ENCODE data around the gene RBSN.

The RBSN gene

DNA sequence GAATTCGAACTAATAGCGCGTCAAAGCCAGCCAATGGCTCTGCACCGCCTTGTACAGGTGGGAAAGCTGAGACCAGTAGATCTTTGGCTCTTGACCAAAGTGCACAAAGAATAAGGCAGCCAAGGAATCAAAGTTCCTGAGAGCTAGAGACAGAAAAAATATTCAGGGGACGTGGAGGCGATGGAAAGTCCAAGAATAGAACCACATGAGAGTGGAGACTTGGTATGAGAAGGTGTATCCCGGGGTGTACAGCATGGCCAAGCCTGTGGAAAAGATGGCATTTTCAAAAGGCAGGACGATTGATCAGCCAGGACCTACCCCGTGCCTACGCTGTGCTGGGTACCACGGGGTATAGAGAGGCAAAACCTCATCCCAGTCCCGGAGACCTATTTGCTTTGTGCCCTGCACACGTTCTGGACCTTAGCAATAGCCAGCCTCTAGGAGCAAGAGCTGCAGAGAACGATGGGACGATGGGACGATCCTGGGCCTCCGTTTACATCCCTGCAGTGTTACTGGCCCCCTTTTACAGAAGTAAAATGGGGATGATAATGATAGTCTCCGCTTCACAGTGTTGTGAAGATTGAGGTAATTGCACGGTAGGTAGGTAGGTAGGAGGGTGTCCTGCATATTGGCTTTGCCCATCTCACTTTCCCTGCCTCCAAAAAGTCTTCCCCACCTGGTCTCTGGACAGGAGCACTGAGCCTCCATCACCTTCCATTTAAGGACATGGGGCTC lies 583 bp upstream of the RBSN start:
- no peak for DNase-seq

DNA sequence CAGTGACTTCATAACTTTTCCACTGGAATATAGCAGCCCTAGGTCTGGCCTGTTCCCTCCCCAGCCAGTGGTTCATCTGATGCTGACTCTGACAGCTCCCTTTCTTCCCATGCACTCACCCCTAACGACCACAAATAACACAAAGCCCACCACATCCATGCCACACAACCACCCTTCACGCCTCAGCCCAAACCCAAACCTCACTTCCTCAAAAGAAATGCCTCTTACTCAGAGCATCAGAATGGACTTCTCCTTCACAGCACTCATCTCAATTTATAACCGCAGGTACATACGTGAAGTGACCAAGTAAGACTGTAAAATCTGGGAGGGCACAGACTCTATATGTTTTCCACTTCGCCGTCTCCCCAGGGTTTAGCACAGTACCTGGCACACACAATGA lies 1.1 kb downstream of the RBSN start:
- DNase-seq = no peak

DNA sequence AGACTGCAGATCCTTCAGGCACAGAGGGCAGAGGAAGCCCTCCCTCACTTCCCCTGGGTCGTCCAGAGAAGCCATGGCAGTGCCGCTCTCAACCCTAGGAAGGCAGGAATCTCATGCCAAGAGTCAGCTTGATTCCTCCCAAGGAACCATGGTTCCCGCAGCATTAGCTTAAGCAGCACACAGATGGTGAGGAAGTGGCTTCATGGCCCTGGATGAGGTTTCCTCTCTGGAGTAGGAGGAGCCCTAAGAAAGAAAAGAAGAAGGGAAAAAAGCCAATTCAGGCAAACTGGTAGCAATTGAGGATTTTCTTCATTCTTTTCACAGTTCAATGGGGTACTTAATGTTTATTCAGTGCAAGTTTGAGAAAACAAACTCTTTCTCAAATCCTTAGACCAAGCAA lies 2.9 kb downstream of the RBSN start:
- DNase-seq = no peak

DNA sequence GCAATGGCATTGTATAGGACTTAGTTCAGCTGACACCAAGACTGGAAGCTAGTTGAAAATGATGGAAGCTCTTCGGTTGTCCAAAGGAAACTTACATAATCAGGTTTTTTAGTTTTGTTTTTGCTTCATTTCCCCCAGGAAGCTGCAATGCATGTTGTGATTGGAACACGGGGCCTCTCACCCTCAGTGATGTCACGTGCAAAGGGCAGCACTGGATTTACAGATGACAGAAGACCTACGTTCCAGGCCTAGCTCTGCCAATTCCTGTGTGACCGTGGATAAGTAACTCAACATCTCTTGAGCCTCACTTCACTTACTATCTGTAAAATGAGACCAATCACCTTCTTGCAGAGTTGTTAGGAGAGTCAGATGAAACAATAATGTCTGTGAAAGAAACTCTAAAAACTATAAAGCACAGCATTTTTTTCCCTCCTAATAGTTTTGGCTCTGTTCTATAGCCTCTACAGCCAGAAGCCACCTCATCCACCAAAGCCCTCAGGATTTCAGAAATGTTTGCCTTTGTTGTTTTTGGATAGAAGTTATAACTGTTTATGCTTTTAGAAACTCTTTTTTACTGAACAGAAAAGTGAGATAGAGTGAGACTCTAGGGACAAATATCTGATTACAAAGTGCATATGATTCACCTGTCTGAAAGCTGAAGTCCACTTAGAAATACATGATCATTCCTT lies 4.6 kb downstream of the RBSN start:
- DNase-seq = no peak

DNA sequence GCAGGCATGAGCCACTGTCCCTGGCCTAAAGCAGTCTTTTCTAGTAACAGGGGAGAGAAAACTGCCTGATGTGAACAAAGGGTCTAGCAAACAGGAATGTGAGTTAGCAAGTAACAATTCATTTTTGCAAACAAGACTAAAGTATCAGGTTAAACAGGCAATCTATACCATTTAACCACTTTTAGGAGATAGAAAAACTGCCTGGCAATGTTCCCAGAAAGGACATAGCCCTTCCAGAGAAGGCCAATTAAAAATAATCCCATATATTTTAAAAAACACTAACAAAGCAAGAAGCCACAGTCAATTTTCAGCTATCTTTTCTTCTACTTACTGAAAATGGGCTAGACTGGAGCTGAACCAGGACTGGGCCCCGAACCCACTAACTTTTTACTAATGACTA lies 6.3 kb downstream of the RBSN start:
- DNase-seq = no peak

DNA sequence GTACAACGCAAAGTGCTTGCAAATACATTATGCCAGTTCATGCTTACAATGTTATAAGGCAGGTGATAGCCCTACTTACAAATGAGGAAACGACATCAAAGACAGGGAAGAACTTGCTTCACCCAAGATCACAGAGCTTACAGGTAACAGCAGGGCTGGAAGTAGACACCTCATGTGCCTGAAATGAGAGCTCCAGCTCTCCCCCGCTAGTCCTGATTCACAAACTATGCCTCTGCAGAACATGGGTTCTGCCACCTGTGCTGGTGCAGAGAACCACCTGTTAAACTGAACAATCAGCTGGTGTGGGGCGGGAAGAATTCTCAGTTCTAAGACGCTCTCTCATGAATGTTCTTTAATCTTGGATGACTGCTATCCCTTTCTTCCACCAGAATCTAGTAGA lies 7.4 kb downstream of the RBSN start:
- DNase-seq = no peak

DNA sequence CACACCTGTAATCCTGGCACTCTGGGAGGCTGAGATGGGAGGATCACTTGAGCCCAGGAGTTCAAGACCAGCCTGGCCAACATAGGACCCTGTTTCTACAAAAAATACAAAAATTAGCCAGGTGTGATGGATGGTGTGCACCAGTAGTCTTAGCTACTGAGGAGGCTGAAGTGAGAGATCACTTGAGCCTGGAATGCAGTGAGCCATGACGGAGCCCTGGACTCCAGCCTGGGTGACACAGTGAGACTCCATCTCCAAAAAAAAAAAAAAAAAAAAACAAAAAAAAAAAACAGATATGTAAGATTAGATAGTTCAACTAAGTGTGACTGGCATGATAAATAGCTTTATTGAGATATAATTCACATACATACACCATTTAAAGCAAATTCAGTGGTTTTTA lies 9.7 kb downstream of the RBSN start:
- DNase-seq = no peak

DNA sequence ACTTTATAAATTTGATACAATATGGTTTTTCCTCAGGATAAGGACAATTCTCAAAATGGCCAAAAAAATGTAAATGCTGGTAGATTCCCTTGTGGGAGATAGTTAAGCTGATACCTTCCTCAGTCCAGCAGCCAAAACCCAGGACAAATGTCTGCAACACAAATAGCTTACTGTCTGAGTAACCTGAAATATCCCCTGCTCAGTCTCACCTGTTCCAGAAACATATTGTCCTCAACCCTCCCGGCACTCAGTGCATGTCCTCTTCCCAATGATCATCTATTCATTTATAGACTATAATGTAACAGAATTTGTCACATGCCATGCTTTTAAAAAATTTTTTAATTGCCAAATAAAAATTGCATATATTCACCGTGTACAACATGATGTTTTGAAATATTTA lies 12.2 kb downstream of the RBSN start:
- DNase-seq = no peak

DNA sequence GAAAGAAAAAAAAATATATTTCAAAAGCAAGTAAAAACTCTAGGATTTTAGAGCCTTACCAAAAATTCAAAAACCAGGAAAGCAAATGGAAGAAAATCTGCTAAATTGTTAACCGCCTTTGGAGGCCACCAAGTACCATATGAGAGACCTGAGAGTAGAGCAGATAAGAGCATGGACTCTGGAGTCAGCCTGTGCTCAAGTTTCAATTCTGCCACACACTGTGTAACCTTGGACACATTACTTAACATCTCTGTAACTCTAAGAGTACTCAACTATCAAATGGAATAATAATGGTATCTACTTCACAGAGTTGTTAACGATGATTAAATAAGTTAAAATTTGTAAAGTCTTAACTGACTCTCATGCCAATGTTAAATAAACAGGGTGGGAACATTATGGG lies 12.7 kb downstream of the RBSN start:
- no peak for DNase-seq

DNA sequence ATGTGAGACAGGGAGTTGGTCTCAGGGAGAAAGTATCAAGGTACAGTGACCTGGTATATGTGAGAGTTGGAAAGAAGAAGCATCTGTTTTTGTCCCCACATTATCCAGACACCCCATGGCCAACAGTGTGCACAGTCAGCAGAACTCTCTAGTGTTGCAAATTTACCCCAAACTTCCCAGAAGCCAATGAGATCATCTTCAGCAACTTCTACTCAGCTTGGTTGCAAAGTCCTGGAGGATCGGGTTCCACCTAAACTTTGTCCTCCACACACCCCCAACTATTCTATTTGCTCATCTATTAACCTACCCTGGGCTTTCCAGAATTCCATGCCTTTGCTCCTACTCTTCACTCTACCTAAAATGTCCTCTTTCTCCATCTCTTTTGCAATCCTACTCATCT lies 15.7 kb downstream of the RBSN start:
- DNase-seq = no peak

DNA sequence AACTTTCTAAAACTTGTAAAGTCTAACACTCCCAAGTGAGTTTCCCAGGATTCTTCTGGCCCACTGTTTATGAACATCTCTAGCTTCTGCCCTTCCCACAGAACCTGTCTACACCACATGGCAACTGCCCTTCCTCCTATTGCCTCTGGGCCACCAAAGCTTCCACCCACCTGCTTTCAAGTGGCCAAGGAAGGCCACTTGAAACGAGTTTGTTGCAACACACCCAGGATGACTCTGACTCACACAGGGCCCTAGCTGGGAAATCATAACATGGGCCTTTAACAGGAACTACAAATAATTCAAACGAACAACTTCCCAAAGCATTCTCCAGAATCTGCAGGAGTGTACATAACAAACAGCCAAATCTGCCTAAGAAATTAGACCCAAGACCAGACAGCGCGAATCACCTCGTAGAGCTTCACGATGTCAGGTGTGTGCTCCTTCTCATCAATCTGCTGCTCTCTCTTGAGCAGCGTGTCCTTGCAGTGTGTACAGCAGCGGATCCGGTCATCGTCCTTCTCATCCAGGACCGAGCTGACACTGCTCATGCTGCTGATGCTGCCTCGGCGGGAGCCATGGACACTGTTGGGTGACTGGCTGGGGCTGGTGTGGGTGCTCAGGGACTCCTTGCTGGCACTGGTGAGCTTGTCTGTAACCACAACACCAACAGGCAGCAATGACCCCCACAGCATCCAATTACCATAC lies 16.8 kb downstream of the RBSN start:
- DNase-seq = no peak

DNA sequence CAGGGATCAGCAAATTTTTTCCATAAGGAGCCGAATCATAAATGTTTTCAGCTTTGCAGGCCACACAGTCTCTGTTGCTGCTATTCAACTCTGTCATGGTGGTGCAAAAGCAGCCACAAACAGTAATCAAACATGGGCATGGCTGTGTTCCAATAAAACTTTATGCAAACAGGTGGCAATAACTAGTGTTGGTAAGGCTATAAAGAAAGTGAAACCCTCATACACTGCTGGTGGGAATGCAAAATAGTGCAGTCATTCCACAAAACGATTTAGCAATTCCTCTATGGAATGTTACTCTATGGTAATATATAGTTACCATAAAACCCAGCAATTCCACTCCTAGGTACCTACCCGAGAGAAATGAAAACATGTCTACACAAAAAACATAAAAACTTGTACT lies 19.9 kb downstream of the RBSN start:
- no peak for DNase-seq

DNA sequence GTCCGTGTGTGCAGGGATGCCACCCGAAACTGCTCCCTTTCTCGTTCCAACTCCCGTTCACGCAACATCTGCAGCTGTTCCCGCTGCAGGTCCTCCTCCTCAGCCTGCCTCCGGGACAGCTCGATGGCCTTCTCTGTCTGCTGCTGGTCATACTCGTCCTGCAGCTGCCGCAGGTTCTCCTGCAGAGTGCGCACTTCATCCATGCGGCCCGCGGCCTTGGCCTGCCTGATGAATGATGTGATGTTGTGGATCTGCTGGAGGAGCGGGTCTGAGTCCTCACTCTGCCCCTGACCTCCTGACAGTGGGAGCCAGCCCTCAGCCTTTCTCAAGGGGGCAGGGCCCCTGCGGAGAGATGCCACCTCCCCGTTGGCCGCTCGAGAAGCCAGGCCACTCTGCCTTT lies 24.4 kb downstream of the RBSN start:
- no peak for DNase-seq

DNA sequence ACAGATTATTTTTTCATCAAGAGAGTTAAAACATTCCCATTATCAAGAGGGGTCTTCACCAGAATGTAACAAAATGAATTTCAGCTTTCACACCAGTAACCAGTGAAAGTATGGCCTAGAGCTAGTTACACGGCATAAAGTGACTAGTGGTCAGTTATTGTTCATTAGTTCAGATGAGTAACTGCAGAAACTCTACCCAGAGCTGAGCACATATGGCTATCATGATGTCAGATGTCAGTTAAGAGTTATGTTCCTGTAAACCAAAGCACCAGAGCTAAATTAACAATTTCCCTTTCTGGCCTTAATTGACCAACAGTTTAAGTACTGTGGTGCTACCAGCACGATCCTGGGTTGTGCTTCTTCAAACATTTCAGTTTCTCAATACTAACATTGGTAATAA lies 27.2 kb downstream of the RBSN start:
- no peak for DNase-seq

DNA sequence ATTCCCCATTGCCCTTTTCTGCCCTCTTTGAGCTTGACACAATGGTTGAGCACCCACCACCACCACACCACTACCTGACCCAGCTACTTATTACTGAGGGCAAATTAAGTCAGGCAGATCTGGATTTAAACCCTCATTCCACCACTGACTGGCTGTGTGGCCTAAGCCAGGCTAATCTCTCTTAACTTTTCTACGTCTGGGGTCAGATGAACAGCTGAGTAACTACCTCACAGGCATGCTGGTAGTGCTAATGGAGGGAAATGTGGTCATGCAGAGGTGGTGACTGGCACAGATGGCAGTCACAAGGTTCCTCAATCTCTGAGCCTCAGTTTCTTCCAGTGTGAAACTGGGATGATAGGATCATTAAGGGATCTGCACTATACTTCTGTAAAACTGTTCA lies 29.5 kb downstream of the RBSN start:
- no peak for DNase-seq

DNA sequence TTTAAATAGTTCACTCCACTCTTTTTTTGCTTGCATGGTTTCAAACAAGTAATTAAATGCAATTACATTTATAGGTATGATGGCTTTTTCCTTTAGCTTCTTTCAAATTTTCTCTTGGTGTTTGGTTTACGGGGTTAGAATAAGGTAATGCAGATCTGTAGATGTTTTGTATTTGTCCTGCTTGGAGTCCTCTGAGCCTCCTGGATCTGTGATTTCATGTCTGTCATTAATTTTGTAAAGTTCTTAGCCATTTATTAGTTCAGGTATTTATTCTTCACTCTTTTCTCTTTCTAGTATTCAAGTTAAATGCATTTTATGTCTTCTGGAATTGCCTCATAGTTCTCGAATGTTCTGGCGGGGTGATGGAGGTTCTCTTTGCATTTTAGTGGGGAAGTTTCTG lies 32.5 kb downstream of the RBSN start:
- DNase-seq = no peak

DNA sequence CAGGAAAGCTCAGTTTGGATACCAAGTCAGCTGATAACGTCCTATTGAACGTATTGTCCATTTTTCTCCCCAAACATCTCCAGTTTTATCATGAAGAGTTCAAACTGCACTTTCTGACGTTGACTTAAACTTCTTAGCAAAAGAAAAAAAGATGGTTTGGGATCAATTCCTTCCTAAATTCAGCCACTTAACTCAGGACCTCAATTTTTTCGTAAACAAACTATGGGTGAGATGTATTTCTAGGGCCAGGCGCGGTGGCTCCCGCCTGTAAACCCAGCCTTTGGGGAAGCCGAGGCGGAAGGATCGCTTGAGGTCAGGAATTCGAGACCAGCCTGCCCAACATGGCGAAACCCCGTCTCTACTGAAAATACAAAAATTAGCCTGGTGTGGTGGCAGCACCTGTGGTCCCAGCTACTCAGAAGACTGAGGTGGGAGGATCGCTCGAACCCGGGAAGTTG lies 33.4 kb downstream of the RBSN start:
- DNase-seq = no peak

DNA sequence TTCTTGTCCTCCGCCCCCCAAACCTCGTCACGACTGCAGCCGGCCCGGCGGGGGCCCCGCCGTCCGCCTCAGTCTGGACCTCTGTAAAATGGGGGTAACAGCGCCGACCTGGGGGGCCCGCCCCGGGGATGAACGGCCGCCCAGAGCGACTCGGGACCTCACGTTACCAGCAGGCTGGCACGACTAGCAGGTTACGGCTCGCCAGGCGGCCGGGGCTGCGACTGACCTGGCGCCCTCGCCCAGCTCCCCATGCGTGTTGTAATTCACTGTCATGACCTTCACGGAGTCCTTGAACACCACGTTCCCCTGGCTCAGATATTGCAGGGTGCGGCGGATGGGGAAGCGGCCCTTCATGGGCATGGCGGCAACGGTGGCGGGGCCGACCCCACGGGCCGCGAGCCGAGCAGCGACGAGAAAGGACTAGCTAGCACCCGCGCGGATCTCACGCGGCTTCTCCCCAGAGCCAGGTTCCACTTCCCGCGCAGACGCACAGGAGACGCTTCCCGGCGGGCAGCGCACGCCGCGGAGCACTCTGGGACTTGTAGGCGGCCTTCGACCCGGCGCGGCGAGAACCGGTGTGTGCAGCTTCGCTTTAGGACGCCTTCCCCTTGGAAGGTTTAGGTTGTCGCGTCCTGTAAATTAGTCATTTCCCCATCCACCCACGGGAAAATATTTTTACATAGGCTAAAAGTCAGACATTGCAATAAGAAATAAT lies 34.0 kb downstream of the RBSN start, which contains the start of gene MRPS25:
Gene MRPS25 (minus strand): TSS at position 481 of the 715 bp plus-strand sequence. CDS start 121 bp downstream, at position 360.
- peak; percentile 87 to 92 for DNase-seq

DNA sequence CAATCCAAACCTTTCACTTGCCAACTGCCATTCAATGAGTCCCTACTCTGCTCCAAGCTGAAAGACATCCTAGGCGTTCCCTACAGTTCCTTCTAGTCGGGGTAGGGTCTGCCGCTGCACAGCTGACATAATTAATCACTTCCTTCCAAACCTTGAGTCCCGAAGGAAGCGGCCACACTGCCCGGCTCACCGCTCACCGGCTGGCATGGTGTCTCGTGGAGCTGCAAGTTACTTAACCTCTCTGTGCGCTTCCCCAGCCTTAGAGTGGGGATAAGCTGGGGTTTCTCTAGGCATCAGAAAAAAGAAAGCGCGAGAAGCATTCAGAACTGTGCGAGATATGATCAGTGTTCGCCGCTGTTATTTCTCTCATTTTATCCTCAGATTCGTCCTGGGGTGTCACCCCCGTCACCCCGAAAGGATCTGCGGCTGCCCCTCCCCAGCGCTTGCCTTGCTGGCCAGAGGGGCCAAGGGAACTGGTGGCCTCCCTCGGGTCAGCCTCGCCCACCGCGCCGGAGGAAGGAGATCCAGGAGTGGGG lies 34.6 kb downstream of the RBSN start:
- DNase-seq = no peak

DNA sequence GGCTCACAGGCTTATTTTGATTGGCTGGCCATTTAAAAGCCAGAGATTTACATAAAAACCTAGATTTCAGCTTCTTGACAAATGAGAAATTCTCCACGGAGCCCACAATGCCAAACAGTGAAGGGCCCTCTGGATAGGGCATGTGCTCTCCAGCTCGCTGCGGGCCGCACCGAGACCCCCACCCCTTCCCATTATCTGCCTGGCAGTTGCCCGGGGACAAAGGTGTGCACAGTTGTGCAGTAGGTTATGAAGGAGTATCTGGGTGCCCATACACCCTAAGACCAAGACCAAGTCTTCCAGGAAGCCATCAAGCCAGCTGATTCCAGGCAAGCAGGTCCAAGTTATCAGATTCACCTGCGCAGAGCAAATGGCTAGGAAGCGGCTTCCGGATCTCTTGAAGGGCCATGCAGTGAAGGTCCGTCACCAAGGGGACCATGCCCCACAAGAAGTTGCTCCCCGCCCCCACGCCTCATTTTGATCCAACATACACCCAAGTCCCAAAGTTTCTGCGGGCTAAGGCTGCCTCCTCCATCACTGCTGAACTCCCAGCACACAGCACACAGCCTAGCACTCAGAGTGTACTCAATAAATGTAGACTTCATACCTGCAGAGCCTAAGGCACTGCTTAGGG lies 35.2 kb downstream of the RBSN start:
- DNase-seq = no peak

DNA sequence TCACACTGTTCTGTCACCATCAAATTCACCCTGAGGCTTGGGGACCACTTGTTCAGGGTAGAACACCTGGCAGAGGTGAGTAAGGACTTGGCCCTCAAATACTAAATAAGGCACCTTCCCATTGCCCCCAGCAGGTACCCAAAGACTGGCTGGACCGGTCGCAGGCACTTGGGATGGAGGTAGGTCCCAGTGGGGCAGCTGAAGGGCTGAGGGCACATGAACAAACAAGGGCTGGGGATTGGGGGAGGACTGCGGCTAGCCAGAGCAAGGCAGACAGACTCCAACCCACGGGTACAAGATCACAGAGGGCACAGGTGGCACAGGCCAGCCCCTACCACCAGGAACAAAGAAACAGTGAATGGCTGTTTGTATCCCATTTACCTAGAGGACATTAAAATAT lies 35.7 kb downstream of the RBSN start:
- no peak for DNase-seq

DNA sequence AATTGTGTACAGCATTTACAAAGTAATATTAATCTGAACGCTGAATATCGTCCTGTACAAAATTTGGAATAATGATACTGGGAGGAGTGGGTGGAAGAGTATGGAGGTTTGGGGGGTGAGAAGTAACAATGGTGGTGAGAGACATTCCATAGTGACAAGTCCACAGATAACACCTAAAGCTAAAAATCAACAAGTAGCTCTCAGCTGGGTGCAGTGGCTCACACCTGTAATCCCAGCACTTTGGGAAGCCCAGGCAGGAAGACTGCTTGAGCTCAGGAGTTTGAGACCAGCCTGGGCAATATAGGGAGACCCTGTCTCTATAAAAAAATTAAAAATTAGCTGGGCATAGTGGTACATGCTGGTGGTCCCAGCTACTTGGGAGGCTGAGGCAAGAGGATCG lies 38.9 kb downstream of the RBSN start:
- no peak for DNase-seq

Data from SHP77 (cell line).